ENCODE results near the gene TLE1. TPM values are rescaled to one million over a fixed set of nuclear protein-coding genes. Genes with fewer than 3 reads are reported as not detected.

TLE1 gene
- total RNA-seq, 2 experiments from 2014 or later = 0.50 to 0.68 TPM

DNA sequence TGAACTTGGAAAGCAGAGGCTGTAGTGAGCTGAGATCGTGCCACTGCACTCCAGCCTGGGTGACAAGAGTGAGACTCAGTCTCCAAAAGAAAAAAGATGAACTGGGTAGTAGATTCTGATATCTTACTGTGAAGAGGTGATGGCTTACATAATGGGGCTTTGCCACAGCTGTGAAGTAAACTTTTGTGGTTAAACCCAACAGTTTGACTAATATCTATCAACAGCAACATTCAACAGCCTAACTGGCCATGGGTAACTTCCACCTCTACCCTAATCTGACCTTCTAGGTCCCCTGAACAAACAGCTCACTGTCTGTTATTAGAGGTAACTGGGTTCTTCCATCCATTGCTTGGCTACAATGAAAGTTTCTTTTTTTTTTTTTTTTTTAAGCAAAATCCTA lies 52.1 kb downstream of the TLE1 start:
- H3K9me3 Mint-ChIP-seq (ENCODE audit: insufficient read depth) = no peaks in the 10 kb centered on the region
- no peak overlapping the region for H3K4me3 Mint-ChIP-seq
- H3K27ac Mint-ChIP-seq = no peak overlapping the region
- ChIA-PET CTCF (no interaction called here), POLR2A (no interaction called here)
- H3K36me3 Mint-ChIP-seq (ENCODE audit: low read depth) = no peaks in the 10 kb centered on the region
- H3K27me3 Mint-ChIP-seq (ENCODE audit: low read depth) = no peaks in the 10 kb centered on the region
- H3K4me1 Mint-ChIP-seq (ENCODE audit: low read depth) = no peaks in the 10 kb centered on the region
- ATAC-seq (no peak), DNase-seq (no peak)

DNA sequence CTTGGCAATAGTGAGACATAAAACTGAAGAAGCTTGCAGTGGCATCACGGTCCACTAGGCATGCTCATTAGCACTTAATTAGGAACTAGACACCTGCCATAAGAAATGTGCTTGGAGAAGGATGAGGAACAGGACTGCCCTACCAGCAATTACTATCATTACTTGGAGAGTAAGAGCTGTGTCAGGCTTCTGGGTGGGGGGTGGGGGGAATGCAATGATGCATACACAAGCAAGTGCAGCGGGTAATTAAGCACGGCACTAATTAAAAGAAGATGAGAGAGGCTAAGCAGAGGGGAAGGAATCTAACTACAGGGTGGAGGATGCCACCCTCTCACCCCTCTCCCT lies 53.1 kb downstream of the TLE1 start:
- DNase-seq (no peak), ATAC-seq (no peak)
- Mint-ChIP-seq H3K27me3 (ENCODE audit: low read depth) (no peaks in the 10 kb centered on the region), H3K9me3 (ENCODE audit: insufficient read depth) (no peaks in the 10 kb centered on the region), H3K4me3 (no peak overlapping the region), H3K27ac (no peak overlapping the region), H3K4me1 (ENCODE audit: low read depth) (no peaks in the 10 kb centered on the region), H3K36me3 (ENCODE audit: low read depth) (no peaks in the 10 kb centered on the region)
- ChIA-PET CTCF (no interaction called here), POLR2A (no interaction called here)

DNA sequence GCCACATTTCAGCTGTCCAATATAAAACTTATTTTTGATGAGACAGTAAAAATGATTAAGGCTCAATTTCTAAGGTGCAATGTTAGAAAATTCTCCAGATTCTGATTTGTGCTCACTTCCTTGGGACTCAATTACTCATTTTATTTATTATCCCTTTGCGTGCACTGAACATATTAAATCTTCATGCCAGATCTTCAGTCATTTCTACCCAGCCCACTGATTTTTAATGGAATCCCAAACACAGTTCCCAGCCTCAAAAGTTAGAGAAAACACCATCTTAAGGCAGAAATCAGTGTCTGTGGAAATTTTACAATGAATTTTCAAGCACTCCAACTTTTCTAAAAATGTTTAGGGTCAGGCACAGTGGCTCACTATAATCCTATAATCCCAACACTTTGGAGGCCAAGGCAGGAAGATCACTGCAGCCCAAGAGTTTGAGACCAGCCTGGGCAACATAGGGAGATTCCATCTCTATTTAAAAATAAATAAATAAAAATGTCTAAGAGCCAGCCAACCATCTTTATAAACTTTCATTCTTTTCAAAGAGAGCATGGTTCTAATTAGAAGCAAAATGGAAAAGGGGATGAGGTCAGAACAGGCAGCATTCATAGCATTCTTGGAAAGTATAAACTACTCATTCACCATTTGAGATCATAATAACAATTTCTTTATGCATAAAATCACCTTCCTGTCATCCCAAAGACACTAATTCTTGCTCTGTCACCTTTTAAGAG lies 53.7 kb downstream of the TLE1 start:
- Mint-ChIP-seq H3K9me3 (ENCODE audit: insufficient read depth) (no peaks in the 10 kb centered on the region), H3K27ac (no peak overlapping the region), H3K36me3 (ENCODE audit: low read depth) (no peaks in the 10 kb centered on the region), H3K27me3 (ENCODE audit: low read depth) (no peaks in the 10 kb centered on the region), H3K4me3 (no peak overlapping the region), H3K4me1 (ENCODE audit: low read depth) (no peaks in the 10 kb centered on the region)
- ATAC-seq = no peak
- CTCF ChIA-PET = no interaction called here
- POLR2A ChIA-PET = no interaction called here
- no peak for DNase-seq

- H3K27me3 Mint-ChIP-seq (ENCODE audit: low read depth) = no peaks in the 10 kb centered on the region
- DNase-seq (no peak), ATAC-seq (no peak)
- CTCF ChIA-PET = no interaction called here
- POLR2A ChIA-PET = no interaction called here
- no peak overlapping the region for H3K27ac Mint-ChIP-seq
- H3K4me1 Mint-ChIP-seq (ENCODE audit: low read depth) = no peaks in the 10 kb centered on the region
- no peaks in the 10 kb centered on the region for H3K36me3 Mint-ChIP-seq (ENCODE audit: low read depth)
- H3K4me3 Mint-ChIP-seq = no peak overlapping the region
- H3K9me3 Mint-ChIP-seq (ENCODE audit: insufficient read depth) = no peaks in the 10 kb centered on the region
Observed at GRCh38 chr9:81634915-81635516, 54.3 kb downstream of the TLE1 start.

DNA sequence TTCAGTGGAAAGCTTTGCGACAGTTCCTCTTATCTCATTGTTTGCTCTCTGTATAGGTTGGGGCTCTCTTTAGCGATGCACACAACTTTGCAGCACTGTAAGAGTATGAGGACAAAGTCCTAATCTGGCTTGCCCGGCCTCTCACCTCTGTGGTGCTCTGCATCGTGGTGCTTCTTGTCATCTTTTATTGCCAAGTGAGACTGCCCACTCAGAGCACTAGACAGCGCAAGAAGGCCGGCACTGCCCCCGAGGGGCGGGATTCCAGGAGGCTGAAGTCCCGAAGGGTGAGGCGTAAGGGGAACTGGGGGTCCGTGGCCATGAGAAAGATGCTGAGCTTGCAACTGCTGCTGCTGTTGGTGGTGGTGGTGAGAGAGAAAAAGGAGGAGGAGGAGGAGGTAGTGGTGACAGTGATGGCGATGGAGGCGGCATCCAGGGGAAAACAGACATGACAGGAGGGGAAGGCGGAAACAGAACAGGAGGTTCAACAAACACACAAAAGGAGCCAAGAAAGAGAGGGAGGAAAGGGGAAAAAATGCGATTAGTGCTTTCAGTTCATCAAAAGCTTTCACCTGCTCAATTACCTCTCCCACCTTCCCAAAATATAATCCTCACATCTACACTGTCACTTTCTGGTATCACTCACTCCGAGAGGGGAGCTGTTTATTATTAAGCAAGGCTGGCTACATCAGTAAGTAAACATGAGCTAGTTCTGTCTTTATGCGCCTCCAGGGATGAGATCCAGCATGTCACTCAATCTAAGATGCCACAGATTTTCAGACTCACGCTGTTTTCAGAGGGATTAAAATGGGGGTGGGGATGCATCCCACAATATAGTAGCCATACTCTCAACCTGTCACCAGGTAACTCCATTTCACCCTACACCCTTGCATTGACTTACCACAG lies 55.1 kb downstream of the TLE1 start:
- Mint-ChIP-seq H3K4me3 (no peak overlapping the region), H3K9me3 (ENCODE audit: insufficient read depth) (no peaks in the 10 kb centered on the region), H3K4me1 (ENCODE audit: low read depth) (no peaks in the 10 kb centered on the region), H3K27me3 (ENCODE audit: low read depth) (no peaks in the 10 kb centered on the region), H3K36me3 (ENCODE audit: low read depth) (no peaks in the 10 kb centered on the region), H3K27ac (no peak overlapping the region)
- no peak for DNase-seq
- POLR2A ChIA-PET = no interaction called here
- no peak for ATAC-seq
- CTCF ChIA-PET = no interaction called here

DNA sequence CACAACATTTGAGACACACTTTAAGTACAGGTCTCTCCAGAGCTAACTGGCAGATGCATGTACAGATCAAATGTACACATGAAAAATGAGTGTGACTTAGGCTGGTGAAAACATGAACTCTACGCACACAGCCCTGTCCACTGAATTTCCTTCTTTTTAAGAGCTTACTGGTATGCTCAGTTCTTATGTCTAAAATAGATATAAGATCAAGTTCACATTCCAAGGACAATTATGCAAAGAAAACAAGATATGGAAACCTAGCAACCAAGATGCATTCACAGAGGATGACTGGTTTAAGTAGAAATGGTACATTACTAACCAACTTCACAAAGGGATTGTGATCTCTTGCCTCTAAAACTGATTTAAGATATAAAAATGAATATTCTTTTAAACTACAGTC lies 56.7 kb downstream of the TLE1 start:
- Mint-ChIP-seq H3K36me3 (ENCODE audit: low read depth) (no peaks in the 10 kb centered on the region), H3K9me3 (ENCODE audit: insufficient read depth) (no peaks in the 10 kb centered on the region), H3K4me1 (ENCODE audit: low read depth) (no peaks in the 10 kb centered on the region), H3K27ac (no peak overlapping the region), H3K4me3 (no peak overlapping the region), H3K27me3 (ENCODE audit: low read depth) (no peaks in the 10 kb centered on the region)
- POLR2A ChIA-PET = no interaction called here
- DNase-seq (no peak), ATAC-seq (no peak)
- CTCF ChIA-PET = no interaction called here

- POLR2A ChIA-PET = no interaction called here
- Mint-ChIP-seq H3K4me3 (no peak overlapping the region), H3K36me3 (ENCODE audit: low read depth) (no peaks in the 10 kb centered on the region), H3K27ac (no peak overlapping the region), H3K9me3 (ENCODE audit: insufficient read depth) (no peaks in the 10 kb centered on the region), H3K4me1 (ENCODE audit: low read depth) (no peaks in the 10 kb centered on the region), H3K27me3 (ENCODE audit: low read depth) (no peaks in the 10 kb centered on the region)
- DNase-seq (no peak), ATAC-seq (no peak)
- CTCF ChIA-PET = no interaction called here
Observed at GRCh38 chr9:81631218-81631745, 58.1 kb downstream of the TLE1 start.

DNA sequence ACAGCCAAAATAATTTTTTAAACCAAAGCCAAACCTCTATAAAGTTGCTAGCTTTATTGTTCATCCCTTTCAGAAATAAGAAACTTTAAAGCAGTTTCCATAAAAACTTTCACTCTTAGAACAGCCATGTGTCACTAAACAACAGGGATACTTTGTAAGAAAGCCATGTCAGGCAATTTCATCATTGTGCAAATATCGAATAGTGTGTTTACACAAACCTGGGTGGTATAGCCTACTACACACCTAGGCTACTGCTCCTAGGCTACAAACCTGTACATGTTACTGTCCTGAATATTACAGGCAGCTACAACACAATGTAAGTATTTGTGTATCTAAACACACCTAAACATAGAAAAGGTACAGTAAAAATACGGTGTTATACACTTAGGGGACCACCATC lies 59.9 kb downstream of the TLE1 start:
- ChIA-PET CTCF (no interaction called here), POLR2A (no interaction called here)
- Mint-ChIP-seq H3K36me3 (ENCODE audit: low read depth) (no peaks in the 10 kb centered on the region), H3K4me1 (ENCODE audit: low read depth) (no peaks in the 10 kb centered on the region), H3K27ac (no peak overlapping the region), H3K9me3 (ENCODE audit: insufficient read depth) (no peaks in the 10 kb centered on the region), H3K4me3 (no peak overlapping the region), H3K27me3 (ENCODE audit: low read depth) (peaks cover 5% of the 10 kb centered on the region)
- ATAC-seq (no peak), DNase-seq (no peak)

DNA sequence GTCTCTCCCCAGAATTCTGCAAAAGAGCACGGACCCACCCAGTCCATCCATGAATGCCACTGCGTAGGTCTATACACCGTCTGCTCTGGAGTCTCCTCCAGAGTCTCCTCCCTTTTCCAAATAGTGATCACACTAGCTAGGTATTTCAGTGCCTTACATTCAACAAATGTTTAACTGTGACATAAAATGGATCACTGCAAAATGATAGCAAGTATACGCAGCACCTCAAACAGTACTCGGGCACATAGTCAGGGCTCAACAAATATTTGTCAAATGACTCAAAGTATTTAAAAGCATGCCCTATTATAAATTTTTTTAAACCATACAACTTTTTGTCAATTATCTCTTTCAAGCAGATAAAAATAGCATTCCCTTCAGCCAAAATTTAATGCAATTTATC lies 60.5 kb downstream of the TLE1 start:
- no peak overlapping the region for H3K4me3 Mint-ChIP-seq
- no peaks in the 10 kb centered on the region for H3K4me1 Mint-ChIP-seq (ENCODE audit: low read depth)
- no peaks in the 10 kb centered on the region for H3K36me3 Mint-ChIP-seq (ENCODE audit: low read depth)
- no peak overlapping the region for H3K27ac Mint-ChIP-seq
- ChIA-PET CTCF (no interaction called here), POLR2A (no interaction called here)
- ATAC-seq (no peak), DNase-seq (no peak)
- H3K27me3 Mint-ChIP-seq (ENCODE audit: low read depth) = peaks cover 5% of the 10 kb centered on the region
- no peaks in the 10 kb centered on the region for H3K9me3 Mint-ChIP-seq (ENCODE audit: insufficient read depth)

GRCh38 chr9:81627481-81627880 lies 61.9 kb downstream of the TLE1 start:
- H3K9me3 Mint-ChIP-seq (ENCODE audit: insufficient read depth) = no peaks in the 10 kb centered on the region
- no peak overlapping the region for H3K27ac Mint-ChIP-seq
- H3K27me3 Mint-ChIP-seq (ENCODE audit: low read depth) = peaks cover 5% of the 10 kb centered on the region
- no peaks in the 10 kb centered on the region for H3K4me1 Mint-ChIP-seq (ENCODE audit: low read depth)
- CTCF ChIA-PET = no interaction called here
- POLR2A ChIA-PET = no interaction called here
- ATAC-seq (no peak), DNase-seq (no peak)
- no peak overlapping the region for H3K4me3 Mint-ChIP-seq
- H3K36me3 Mint-ChIP-seq (ENCODE audit: low read depth) = no peaks in the 10 kb centered on the region

DNA sequence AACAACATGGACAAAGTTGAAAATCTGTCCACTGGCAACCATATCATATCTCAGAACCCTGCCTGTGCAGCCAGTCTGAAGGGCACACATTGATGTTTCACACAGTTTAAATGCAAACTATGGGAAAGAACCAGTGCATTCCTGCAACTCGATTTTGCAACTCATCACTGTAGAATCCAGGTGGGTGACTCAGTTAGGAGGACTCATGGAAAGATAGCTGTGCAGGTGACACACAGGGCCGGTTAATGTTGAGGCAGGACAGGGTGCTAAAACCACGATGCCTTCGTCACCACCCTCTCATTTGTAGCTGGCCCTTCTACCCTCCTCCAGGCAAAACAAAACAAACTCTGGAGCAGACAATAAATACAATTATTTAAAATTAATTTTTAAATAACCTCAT lies 62.8 kb downstream of the TLE1 start:
- POLR2A ChIA-PET = no interaction called here
- no peak for ATAC-seq
- no peaks in the 10 kb centered on the region for H3K36me3 Mint-ChIP-seq (ENCODE audit: low read depth)

GRCh38 chr9:81625969-81626368 lies 63.4 kb downstream of the TLE1 start:
- H3K27me3 Mint-ChIP-seq (ENCODE audit: low read depth) = peaks cover 6% of the 10 kb centered on the region
- CTCF ChIA-PET = no interaction called here
- H3K27ac Mint-ChIP-seq = no peak overlapping the region
- H3K9me3 Mint-ChIP-seq (ENCODE audit: insufficient read depth) = no peaks in the 10 kb centered on the region
- POLR2A ChIA-PET = no interaction called here
- H3K36me3 Mint-ChIP-seq (ENCODE audit: low read depth) = no peaks in the 10 kb centered on the region
- H3K4me3 Mint-ChIP-seq = no peak overlapping the region
- DNase-seq (no peak), ATAC-seq (no peak)
- no peaks in the 10 kb centered on the region for H3K4me1 Mint-ChIP-seq (ENCODE audit: low read depth)

More for the DNA sequence above, 62.8 kb downstream of the TLE1 start:
- Mint-ChIP-seq H3K4me3 (no peak overlapping the region), H3K4me1 (ENCODE audit: low read depth) (no peaks in the 10 kb centered on the region), H3K9me3 (ENCODE audit: insufficient read depth) (no peaks in the 10 kb centered on the region), H3K27me3 (ENCODE audit: low read depth) (peaks cover 5% of the 10 kb centered on the region), H3K27ac (no peak overlapping the region)
- CTCF ChIA-PET = no interaction called here
- DNase-seq = no peak

All from activated CD8-positive, alpha-beta T cell treated with anti-CD3 and anti-CD28 coated beads, Interleukin-2, amount 10 ng/mL, durations not matched to agents 7 days and 5 days (primary cell).